B cell (primary cell): ENCODE measurements around the gene NID1. TPM values are rescaled to one million over a fixed set of nuclear protein-coding genes. Genes with fewer than 3 reads are reported as not detected.

Experiments
- ATAC-seq: fragments of 200-7000 bp; cut with Tn5 transposase; one replicate; pipeline ENCODE4 v1.10.0; 2021; ENCODE audit warnings: low read depth, mild to moderate bottlenecking, moderate number of reproducible peaks, moderate library complexity
- CTCF ChIA-PET: fragments of 350-600 bp; sonication (Branson Sonifier 250); formaldehyde crosslinking; loops from one replicate; lab custom pipeline; 2021; ENCODE audit warnings: antibody characterized with exemption, inconsistent platforms; lab: Charles Lee
- POLR2A ChIA-PET: fragments of 350-600 bp; sonication (Branson Sonifier 250); formaldehyde crosslinking; loops from one replicate; lab custom pipeline; 2021; ENCODE audit warnings: antibody characterized with exemption; lab: Charles Lee
- DNase-seq: peaks from one replicate; pipeline ENCODE4 v3.0.0; 2013
- H2AFZ ChIP-seq: 2 replicates; pipeline ENCODE4 v1.6.1; 2012; ENCODE audit warnings: mild to moderate bottlenecking, low read depth, low read length; ENCODE audit not compliant: insufficient read depth, poor library complexity, severe bottlenecking
- H3K27ac ChIP-seq, 2 donors: 1 replicate in 1 of 2; 2 replicates in 1 of 2; pipeline ENCODE4 v1.5.1; 2012 to 2013; ENCODE audit warnings: low read length in 2 of 2, mild to moderate bottlenecking in 2 of 2, moderate library complexity in 1 of 2
- H3K27me3 ChIP-seq, 4 experiments: fragments of 200-600 bp in 1 of 4; sonication (generic) in 1 of 4; replicated peaks in 1 of 4; 1 replicate in 2 of 4; 2 replicates in 2 of 4; pipeline versions ENCODE4 v1.6.1 to v1.7.0; 2013 to 2016; ENCODE audit warnings: low read length in 3 of 4, mild to moderate bottlenecking in 2 of 4, mixed read lengths in 1 of 4, moderate library complexity in 1 of 4; ENCODE audit not compliant: insufficient read depth in 4 of 4, control insufficient read depth in 3 of 4; ENCODE audit errors: control extremely low read depth in 1 of 4
- H3K36me3 ChIP-seq, 2 experiments: replicated peaks in 1 of 2; 1 replicate in 1 of 2; 2 replicates in 1 of 2; pipeline versions ENCODE4 v1.6.1 to v1.7.1; 2013; ENCODE audit warnings: low read length in 1 of 2; ENCODE audit not compliant: insufficient read depth in 2 of 2, control insufficient read depth in 1 of 2; ENCODE audit errors: control extremely low read depth in 1 of 2, extremely low read depth in 1 of 2
- H3K4me1 ChIP-seq, 2 donors: fragments of 200-600 bp in 1 of 2; sonication (generic) in 1 of 2; 1 replicate in 1 of 2; 2 replicates in 1 of 2; pipeline versions ENCODE4 v1.5.1 to v1.6.1; 2013 to 2017; ENCODE audit warnings: low read length in 2 of 2; ENCODE audit not compliant: control insufficient read depth in 2 of 2, insufficient read depth in 2 of 2
- H3K4me2 ChIP-seq: replicated peaks from 2 replicates; pipeline ENCODE3; 2012; ENCODE audit warnings: mild to moderate bottlenecking, low read depth, low read length; ENCODE audit not compliant: poor library complexity, severe bottlenecking
- H3K4me3 ChIP-seq, 5 experiments: fragments of 200-600 bp in 1 of 5; sonication (generic) in 1 of 5; 1 replicate in 3 of 5; 2 replicates in 2 of 5; pipeline versions ENCODE4 v1.5.1 to v1.7.0; 2011 to 2016; ENCODE audit warnings: low read length in 4 of 5, mild to moderate bottlenecking in 4 of 5, low read depth in 2 of 5, control low read depth in 1 of 5, moderate library complexity in 1 of 5; ENCODE audit not compliant: insufficient read depth in 1 of 5; ENCODE audit errors: control extremely low read depth in 1 of 5, extremely low read depth in 1 of 5
- H3K79me2 ChIP-seq: fragments of 200-600 bp; sonication (generic); one replicate; pipeline ENCODE4 v1.6.0; 2016; ENCODE audit warnings: low read length; ENCODE audit not compliant: control insufficient read depth, insufficient read depth
- H3K9ac ChIP-seq: fragments of 200-600 bp; sonication (generic); 2 replicates; pipeline ENCODE4 v1.6.1; 2017; ENCODE audit warnings: mild to moderate bottlenecking, low read length, moderate library complexity
- H3K9me3 ChIP-seq, 3 donors: one replicate each; pipeline versions ENCODE4 v1.6.1 to v1.7.1; 2013; ENCODE audit warnings: low read length in 2 of 3; ENCODE audit not compliant: control insufficient read depth in 2 of 3, insufficient read depth in 1 of 3; ENCODE audit errors: control extremely low read depth in 1 of 3
- H4K20me1 ChIP-seq: 2 replicates; pipeline ENCODE4 v1.6.0; 2012; ENCODE audit warnings: mild to moderate bottlenecking, low read length; ENCODE audit not compliant: insufficient read depth, control insufficient read depth, poor library complexity, severe bottlenecking
- H3K27ac Mint-ChIP-seq: one replicate; pipeline ENCODE4 v1.8.0; 2021; ENCODE audit warnings: mixed read lengths
- H3K27me3 Mint-ChIP-seq: one replicate; pipeline ENCODE4 v1.8.0; 2021; ENCODE audit warnings: mixed read lengths
- H3K4me1 Mint-ChIP-seq: one replicate; pipeline ENCODE4 v1.8.0; 2021; ENCODE audit warnings: mixed read lengths
- H3K4me3 Mint-ChIP-seq: one replicate; pipeline ENCODE4 v1.8.0; 2021; ENCODE audit warnings: mixed read lengths
- H3K9me3 Mint-ChIP-seq: one replicate; pipeline ENCODE4 v1.8.0; 2022; ENCODE audit warnings: mixed read lengths; ENCODE audit not compliant: insufficient read depth
- EZH2 ChIP-seq: IDR thresholded peaks from 2 replicates; pipeline ENCODE4 v1.6.1; 2012; ENCODE audit warnings: borderline replicate concordance, low read depth, mild to moderate bottlenecking, moderate library complexity, low read length; ENCODE audit not compliant: insufficient read depth, poor library complexity, severe bottlenecking
- WGBS: methylation state at CpG from one replicate; pipeline ENCODE4 v1.1.5; 2013; ENCODE audit warnings: missing lambda C conversion rate; ENCODE audit not compliant: insufficient coverage; 5-methylcytosine and 5-hydroxymethylcytosine counted together
- intact Hi-C: fragments of 100-400 bp; cut with micrococcal nuclease; formaldehyde crosslinking; loops from one replicate; pipeline ENCODE4 v1.10.0; 2022
- polyA plus RNA-seq: library from polyadenylated mRNA; depleted of rRNA; stranded (reverse); fragments of >200 nt; gene quantifications from 2 replicates; pipeline ENCODE4 v1.2.3, GENCODE V29; 2012
- total RNA-seq, 2 donors: library from RNA; stranded (reverse); fragments of 120-200 nt in 1 of 2; gene quantifications; 1 replicate in 1 of 2; 2 replicates in 1 of 2; pipeline versions ENCODE4 v1.2.3 to v1.2.4, GENCODE V29; 2013 to 2022
- TF ChIP-seq, protein P1 (sequence below): fragments of 200-600 bp; IDR thresholded peaks from one replicate; pipeline ENCODE4 v1.8.0; 2022; ENCODE audit warnings: antibody characterized with exemption, mild to moderate bottlenecking

NID1 gene
- total and polyA plus RNA-seq, 2 donors (not counting 1 experiment from before 2014, with no cell fraction given), result 0.06 TPM; not detected in 1

DNA sequence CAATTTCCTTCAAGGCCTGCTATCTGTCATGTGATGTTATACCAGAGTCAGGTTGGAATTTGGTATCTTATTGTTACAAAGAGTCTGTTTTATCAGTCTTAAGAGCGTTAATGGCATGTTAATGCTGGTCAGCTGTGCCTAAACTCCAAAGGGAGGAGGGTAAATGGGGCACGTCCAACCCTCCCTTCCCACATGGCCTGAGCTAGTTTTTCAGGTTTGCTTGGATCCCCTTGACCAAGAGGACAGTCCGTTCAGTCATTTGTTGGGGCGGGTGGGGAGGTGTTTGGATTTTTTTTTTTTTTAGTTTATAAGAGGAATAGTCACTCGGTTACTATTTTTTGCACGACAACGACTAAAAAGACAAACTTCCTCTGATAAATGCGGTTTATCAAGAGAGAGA is 134.3 kb downstream of the NID1 start:
- Mint-ChIP-seq H3K27me3 (no peaks in the 10 kb centered on the region), H3K4me3 (no peak overlapping the region), H3K27ac (peak overlapping the region; percentile 61), H3K4me1 (peaks cover 66% of the 10 kb centered on the region), H3K9me3 (no peaks in the 10 kb centered on the region)
- Histone ChIP-seq H2AFZ (no peak overlapping the region), H3K27ac (peak overlapping the region in 1 of 2 donors; percentile 75), H3K4me2 (peak overlapping the region; percentile 74), H4K20me1 (no peaks in the 10 kb centered on the region), H3K4me1 (peaks cover 69 to 73% of the 10 kb centered on the region in 2 donors), H3K27me3 (no peaks in the 10 kb centered on the region), H3K4me3 (no peak overlapping the region), H3K9ac (no peak overlapping the region), H3K36me3 (no peaks in the 10 kb centered on the region), H3K79me2 (no peaks in the 10 kb centered on the region), H3K9me3 (no peaks in the 10 kb centered on the region)
- ATAC-seq, result no peak
- DNase-seq, result no peak
- CTCF ChIA-PET, result interaction anchor here (1.0 to 5.4 kb wide), 4 partner anchors 11 to 41 kb away, joined by 3 to 24 read pairs (median 18); no protein-coding TSS in a partner anchor
- POLR2A ChIA-PET, result no interaction called here
- intact Hi-C loops, result loop anchor here (5.0 kb wide), 1 partner anchor 43 kb away; no protein-coding TSS in a partner anchor
- no CpG with 5 or more reads among the region's 8 CpGs for WGBS
- TF ChIP-seq, protein P1, sequence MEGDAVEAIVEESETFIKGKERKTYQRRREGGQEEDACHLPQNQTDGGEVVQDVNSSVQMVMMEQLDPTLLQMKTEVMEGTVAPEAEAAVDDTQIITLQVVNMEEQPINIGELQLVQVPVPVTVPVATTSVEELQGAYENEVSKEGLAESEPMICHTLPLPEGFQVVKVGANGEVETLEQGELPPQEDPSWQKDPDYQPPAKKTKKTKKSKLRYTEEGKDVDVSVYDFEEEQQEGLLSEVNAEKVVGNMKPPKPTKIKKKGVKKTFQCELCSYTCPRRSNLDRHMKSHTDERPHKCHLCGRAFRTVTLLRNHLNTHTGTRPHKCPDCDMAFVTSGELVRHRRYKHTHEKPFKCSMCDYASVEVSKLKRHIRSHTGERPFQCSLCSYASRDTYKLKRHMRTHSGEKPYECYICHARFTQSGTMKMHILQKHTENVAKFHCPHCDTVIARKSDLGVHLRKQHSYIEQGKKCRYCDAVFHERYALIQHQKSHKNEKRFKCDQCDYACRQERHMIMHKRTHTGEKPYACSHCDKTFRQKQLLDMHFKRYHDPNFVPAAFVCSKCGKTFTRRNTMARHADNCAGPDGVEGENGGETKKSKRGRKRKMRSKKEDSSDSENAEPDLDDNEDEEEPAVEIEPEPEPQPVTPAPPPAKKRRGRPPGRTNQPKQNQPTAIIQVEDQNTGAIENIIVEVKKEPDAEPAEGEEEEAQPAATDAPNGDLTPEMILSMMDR, result no peak
- TF ChIP-seq EZH2, result no peak

DNA sequence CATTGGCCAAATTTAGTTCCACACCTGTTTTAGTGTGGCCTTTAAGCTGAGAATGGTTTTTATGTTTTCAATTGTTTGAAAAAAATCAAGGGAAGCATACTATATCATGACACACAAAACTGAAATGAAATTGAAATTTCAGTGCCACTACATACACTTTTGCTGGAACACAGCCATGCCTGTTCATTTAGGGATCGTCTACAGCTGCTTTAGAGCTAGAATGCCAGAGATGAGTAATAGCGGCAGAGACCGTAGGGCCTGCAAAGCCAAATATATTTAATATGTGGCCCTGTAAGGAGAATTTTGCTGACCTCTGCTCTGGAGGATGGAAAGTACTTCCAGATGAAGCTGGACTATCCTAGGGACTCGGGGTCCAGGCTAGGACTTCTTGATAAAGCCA is 135.7 kb downstream of the NID1 start:
- no peaks in the 10 kb centered on the region for H3K79me2 ChIP-seq
- no peak overlapping the region for H3K4me3 Mint-ChIP-seq
- H3K27ac Mint-ChIP-seq, result no peak overlapping the region
- ChIA-PET CTCF (interaction anchor here (0.7 to 5.4 kb wide), 5 partner anchors 9 to 72 kb away, joined by 3 to 18 read pairs (median 3); no protein-coding TSS in a partner anchor), POLR2A (interaction anchor here (0.6 kb wide), 1 partner anchor 190 kb away, joined by 3 read pairs; no protein-coding TSS in a partner anchor)
- ATAC-seq (no peak), DNase-seq (no peak)
- H3K9me3 ChIP-seq, result no peaks in the 10 kb centered on the region
- no peaks in the 10 kb centered on the region for H3K27me3 Mint-ChIP-seq
- H3K9me3 Mint-ChIP-seq, result no peaks in the 10 kb centered on the region
- WGBS, result 88% methylated on average over 4 of the region's 4 CpGs
- no peak overlapping the region for H3K4me3 ChIP-seq
- no peak overlapping the region for H3K27ac ChIP-seq
- no peak overlapping the region for H2AFZ ChIP-seq
- H3K9ac ChIP-seq, result no peak overlapping the region
- intact Hi-C loops, result no loop called here
- H3K36me3 ChIP-seq, result no peaks in the 10 kb centered on the region
- no peak overlapping the region for H3K4me2 ChIP-seq
- no peaks in the 10 kb centered on the region for H3K27me3 ChIP-seq
- H4K20me1 ChIP-seq, result no peaks in the 10 kb centered on the region
- peaks cover 60 to 64% of the 10 kb centered on the region in 2 donors for H3K4me1 ChIP-seq
- peaks cover 64% of the 10 kb centered on the region for H3K4me1 Mint-ChIP-seq
- TF ChIP-seq EZH2, result no peak
- TF ChIP-seq, protein P1, result no peak
